Muscle of back (tissue), 11 donors: ENCODE results near the gene TOMM34. TPM values are rescaled to one million over a fixed set of nuclear protein-coding genes. Genes with fewer than 3 reads are reported as not detected.

Experiments used
- DNase-seq, 3 donors: peaks; one replicate each; pipeline versions ENCODE4 v3.0.0 to v3.0.0-alpha.2; 2013
- polyA plus RNA-seq, 10 donors: library from polyadenylated mRNA; unstranded; fragments of 120-200 nt; gene quantifications; one replicate each; pipeline ENCODE4 v1.2.1, GENCODE V29; 2013; ENCODE audit not compliant: insufficient read length in 10 of 10

TOMM34 gene
- polyA plus RNA-seq, 10 donors: 12.2 to 18.8 (median 13.6) TPM

GRCh38 chr20:44894959-44895358 lies 65.2 kb downstream of the TOMM34 start:
- DNase-seq: no peak

Other genes starting within 250 kb of the TOMM34 start
- gene CCN5, start 245.0 kb downstream of the TOMM34 start, polyA plus RNA-seq: under 1 TPM; 0.07 to 0.21 (median 0.13) TPM
- gene KCNK15, start 214.5 kb downstream of the TOMM34 start, polyA plus RNA-seq: under 1 TPM in 8 of 10 donors, not detected in 2; 0.09 to 0.37 (median 0.24) TPM
- gene RIMS4, start 149.9 kb downstream of the TOMM34 start, polyA plus RNA-seq: 1 to 10 TPM; 5.7 to 9.7 (median 7.1) TPM
- gene YWHAB, start 74.7 kb downstream of the TOMM34 start, polyA plus RNA-seq: 100 to 1,000 TPM in 8 of 10 donors, 10 to 100 TPM in 2; 90.6 to 127 (median 108) TPM
- gene PABPC1L, start 50.3 kb downstream of the TOMM34 start, polyA plus RNA-seq: 10 to 100 TPM in 7 of 10 donors, 1 to 10 TPM in 3; 7.4 to 31.8 (median 13.0) TPM
- 10 to 100 TPM in 7 of 10 donors, 1 to 10 TPM in 3; 7.6 to 13.4 (median 11.5) TPM for gene STK4, start 6.1 kb upstream of the TOMM34 start, polyA plus RNA-seq
- under 1 TPM in 9 of 10 donors, not detected in 1; 0.03 to 0.18 (median 0.07) TPM for gene KCNS1, start 140.7 kb upstream of the TOMM34 start, polyA plus RNA-seq
- under 1 TPM in 2 of 10 donors, not detected in 8; 0.62 to 0.69 TPM for gene WFDC5, start 154.8 kb upstream of the TOMM34 start, polyA plus RNA-seq
- not detected for gene WFDC12, start 164.1 kb upstream of the TOMM34 start, polyA plus RNA-seq
- gene PI3, start 214.5 kb upstream of the TOMM34 start, polyA plus RNA-seq: not detected
- under 1 TPM in 1 of 10 donors, not detected in 9; 0.07 TPM for gene SEMG1, start 246.6 kb upstream of the TOMM34 start, polyA plus RNA-seq